GM12878 (cell line): Measurements from ENCODE around the gene FAM187B. TPM values are rescaled to one million over a fixed set of nuclear protein-coding genes. Genes with fewer than 3 reads are reported as not detected.

Experiments used
- BRCA1 ChIP-seq: IDR thresholded peaks from 2 replicates; pipeline ENCODE4 v1.6.1; 2011; ENCODE audit warnings: low read depth, low read length, improper control_type of control experiment
- DPF2 ChIP-seq: fragments of 450-650 bp; IDR thresholded peaks from 2 replicates; pipeline ENCODE4 v1.6.1; 2017; ENCODE audit warnings: mild to moderate bottlenecking
- HDAC6 ChIP-seq: fragments of 200-600 bp; sonication (generic); IDR thresholded peaks from one replicate; pipeline ENCODE4 v1.8.0; 2017; ENCODE audit warnings: antibody characterized with exemption; ENCODE audit not compliant: unreplicated experiment
- JUNB ChIP-seq: IDR thresholded peaks from 2 replicates; pipeline ENCODE4 v1.6.1; 2016; ENCODE audit warnings: antibody characterized with exemption, mild to moderate bottlenecking
- SIN3A ChIP-seq: IDR thresholded peaks from 2 replicates; pipeline ENCODE4 v1.6.1; 2012; ENCODE audit warnings: low read depth, low read length, improper control_type of control experiment
- SMARCA5 ChIP-seq: fragments of 450-650 bp; IDR thresholded peaks from 2 replicates; pipeline ENCODE4 v1.6.1; 2017; ENCODE audit warnings: mild to moderate bottlenecking
- SRF ChIP-seq, 2 experiments: IDR thresholded peaks; 2 replicates each; pipeline ENCODE4 v1.6.1; 2011; ENCODE audit warnings: low read depth in 2 of 2, low read length in 2 of 2, mild to moderate bottlenecking in 1 of 2, moderate library complexity in 1 of 2
- TBL1XR1 ChIP-seq: IDR thresholded peaks from 2 replicates; pipeline ENCODE4 v1.6.1; 2012; ENCODE audit warnings: low read depth, low read length, improper control_type of control experiment
- TCF12 ChIP-seq: IDR thresholded peaks from 2 replicates; pipeline ENCODE4 v1.6.1; 2011; ENCODE audit warnings: low read depth, mild to moderate bottlenecking, low read length
- YBX1 ChIP-seq: fragments of 450-650 bp; IDR thresholded peaks from 2 replicates; pipeline ENCODE4 v1.6.1; 2016; ENCODE audit warnings: antibody characterized with exemption
- ZNF274 ChIP-seq: IDR thresholded peaks from one replicate; pipeline ENCODE4 v1.8.0; 2011; ENCODE audit not compliant: insufficient read length, insufficient read depth
- polyA plus RNA-seq, 11 experiments: library from polyadenylated mRNA; depleted of rRNA in 4 of 11; unstranded in 6 of 11; stranded (reverse) in 5 of 11; fragments of >200 nt; fragmentation: Nextera tagmentation in 4 of 11; fragmentation: Illumina TruSeq in 1 of 11; extraction: Ambion mirVana in 4 of 11; extraction: Trizol in 1 of 11; gene quantifications; 1 replicate in 1 of 11; 2 replicates in 10 of 11; pipeline versions ENCODE4 v1.2.1 to v1.2.3, GENCODE V29; 2011 to 2016; ENCODE audit warnings: inconsistent platforms in 2 of 11, missing spikeins in 2 of 11, low read depth in 1 of 11
- total RNA-seq, 4 experiments: library from RNA; depleted of rRNA in 3 of 4; stranded (reverse); fragments of >200 nt in 3 of 4; fragmentation: Illumina TruSeq in 1 of 4; extraction: Trizol in 1 of 4; gene quantifications; 2 replicates each; pipeline versions ENCODE4 v1.2.1 to v1.2.3, GENCODE V29; 2013 to 2021
- TF ChIP-seq, protein P1 (sequence below): IDR thresholded peaks from 2 replicates; pipeline ENCODE4 v1.6.1; 2012; ENCODE audit warnings: improper control_type of control experiment, low read depth, low read length; ENCODE audit not compliant: insufficient replicate concordance
- TF ChIP-seq, protein P2 (sequence below): IDR thresholded peaks from 2 replicates; pipeline ENCODE4 v1.6.1; 2011; ENCODE audit warnings: low read depth, mild to moderate bottlenecking, low read length, moderate library complexity, borderline replicate concordance; ENCODE audit errors: extremely low read depth
- TF ChIP-seq, protein P3 (sequence below): fragments of 450-650 bp; IDR thresholded peaks from 2 replicates; pipeline ENCODE4 v1.6.1; 2017; ENCODE audit warnings: mild to moderate bottlenecking, moderate library complexity
- TF ChIP-seq, protein P4 (sequence below): fragments of 450-650 bp; IDR thresholded peaks from 2 replicates; pipeline ENCODE4 v1.6.1; 2016; ENCODE audit warnings: mild to moderate bottlenecking
- TF ChIP-seq, protein P5 (sequence below): IDR thresholded peaks from 2 replicates; pipeline ENCODE4 v1.6.1; 2011; ENCODE audit warnings: mild to moderate bottlenecking, low read depth, low read length, moderate library complexity; ENCODE audit not compliant: insufficient replicate concordance

The FAM187B gene
- total and polyA plus RNA-seq, 10 of the 15 experiments (the other 5 are each of a cell fraction or from before 2014, with no cell fraction given): 0.05 TPM; not detected in 9

DNA sequence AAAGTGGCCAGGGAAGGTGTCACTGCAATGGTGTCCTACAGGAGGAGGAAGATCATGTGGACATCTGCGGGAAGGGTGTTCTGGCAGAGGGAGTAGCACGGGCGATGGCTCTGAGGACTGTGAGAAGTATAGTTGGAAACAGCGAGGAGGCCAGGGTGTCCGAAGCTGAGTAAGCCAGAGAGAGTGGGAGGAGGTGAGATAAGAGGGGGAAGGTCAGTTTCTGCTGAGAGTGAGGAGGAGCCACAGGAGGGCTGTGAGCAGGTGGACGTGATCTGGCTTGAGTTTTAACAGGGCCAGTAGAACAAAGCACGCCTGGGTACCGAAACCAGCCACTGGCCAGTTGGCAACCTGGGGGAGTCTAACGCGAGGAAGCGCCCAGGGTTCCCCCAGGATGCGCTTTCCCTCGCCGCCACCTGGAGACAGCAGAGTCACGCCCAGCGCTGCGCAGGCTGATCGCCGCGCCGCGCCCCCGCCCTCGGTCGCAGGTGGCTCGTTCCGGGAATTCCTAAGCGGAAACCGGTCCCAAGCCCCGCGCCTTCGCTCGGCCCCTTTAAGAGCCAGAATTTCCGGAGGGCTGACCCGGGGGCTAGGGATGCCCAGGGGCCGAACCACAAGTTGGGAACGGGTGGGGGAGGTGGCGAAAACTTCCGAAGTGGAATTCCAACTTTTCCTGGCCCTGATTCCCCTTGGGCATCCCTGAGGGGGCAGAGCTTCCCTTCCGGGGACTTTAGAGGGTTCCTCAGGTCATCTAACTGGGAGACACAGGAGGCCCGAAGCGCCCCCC lies 19.2 kb upstream of the FAM187B start (continued):
- TF ChIP-seq, protein P1, sequence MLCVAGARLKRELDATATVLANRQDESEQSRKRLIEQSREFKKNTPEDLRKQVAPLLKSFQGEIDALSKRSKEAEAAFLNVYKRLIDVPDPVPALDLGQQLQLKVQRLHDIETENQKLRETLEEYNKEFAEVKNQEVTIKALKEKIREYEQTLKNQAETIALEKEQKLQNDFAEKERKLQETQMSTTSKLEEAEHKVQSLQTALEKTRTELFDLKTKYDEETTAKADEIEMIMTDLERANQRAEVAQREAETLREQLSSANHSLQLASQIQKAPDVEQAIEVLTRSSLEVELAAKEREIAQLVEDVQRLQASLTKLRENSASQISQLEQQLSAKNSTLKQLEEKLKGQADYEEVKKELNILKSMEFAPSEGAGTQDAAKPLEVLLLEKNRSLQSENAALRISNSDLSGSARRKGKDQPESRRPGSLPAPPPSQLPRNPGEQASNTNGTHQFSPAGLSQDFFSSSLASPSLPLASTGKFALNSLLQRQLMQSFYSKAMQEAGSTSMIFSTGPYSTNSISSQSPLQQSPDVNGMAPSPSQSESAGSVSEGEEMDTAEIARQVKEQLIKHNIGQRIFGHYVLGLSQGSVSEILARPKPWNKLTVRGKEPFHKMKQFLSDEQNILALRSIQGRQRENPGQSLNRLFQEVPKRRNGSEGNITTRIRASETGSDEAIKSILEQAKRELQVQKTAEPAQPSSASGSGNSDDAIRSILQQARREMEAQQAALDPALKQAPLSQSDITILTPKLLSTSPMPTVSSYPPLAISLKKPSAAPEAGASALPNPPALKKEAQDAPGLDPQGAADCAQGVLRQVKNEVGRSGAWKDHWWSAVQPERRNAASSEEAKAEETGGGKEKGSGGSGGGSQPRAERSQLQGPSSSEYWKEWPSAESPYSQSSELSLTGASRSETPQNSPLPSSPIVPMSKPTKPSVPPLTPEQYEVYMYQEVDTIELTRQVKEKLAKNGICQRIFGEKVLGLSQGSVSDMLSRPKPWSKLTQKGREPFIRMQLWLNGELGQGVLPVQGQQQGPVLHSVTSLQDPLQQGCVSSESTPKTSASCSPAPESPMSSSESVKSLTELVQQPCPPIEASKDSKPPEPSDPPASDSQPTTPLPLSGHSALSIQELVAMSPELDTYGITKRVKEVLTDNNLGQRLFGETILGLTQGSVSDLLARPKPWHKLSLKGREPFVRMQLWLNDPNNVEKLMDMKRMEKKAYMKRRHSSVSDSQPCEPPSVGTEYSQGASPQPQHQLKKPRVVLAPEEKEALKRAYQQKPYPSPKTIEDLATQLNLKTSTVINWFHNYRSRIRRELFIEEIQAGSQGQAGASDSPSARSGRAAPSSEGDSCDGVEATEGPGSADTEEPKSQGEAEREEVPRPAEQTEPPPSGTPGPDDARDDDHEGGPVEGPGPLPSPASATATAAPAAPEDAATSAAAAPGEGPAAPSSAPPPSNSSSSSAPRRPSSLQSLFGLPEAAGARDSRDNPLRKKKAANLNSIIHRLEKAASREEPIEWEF: no peak
- TF ChIP-seq TBL1XR1 (no peak; the same call in 1 of the 2 replicates), JUNB (no peak), YBX1 (no peak), SRF (IDR thresholded peaks at IDR 0.05; ENCODE audit: low read depth in 2 of 2, low read length in 2 of 2) (no peak), TCF12 (0 out of 2 replicates have a peak, but pooled peaks have one; percentile 10), ZNF274 (no peak), DPF2 (0 out of 2 replicates have a peak, but pooled peaks have one; percentile 49), SIN3A (no peak), BRCA1 (0 out of 2 replicates have a peak, but pooled peaks have one; percentile 25), SMARCA5 (no peak; the same call in 1 of the 2 replicates), HDAC6 (no peak)
- TF ChIP-seq, protein P2, sequence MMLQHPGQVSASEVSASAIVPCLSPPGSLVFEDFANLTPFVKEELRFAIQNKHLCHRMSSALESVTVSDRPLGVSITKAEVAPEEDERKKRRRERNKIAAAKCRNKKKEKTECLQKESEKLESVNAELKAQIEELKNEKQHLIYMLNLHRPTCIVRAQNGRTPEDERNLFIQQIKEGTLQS: no peak
- TF ChIP-seq, protein P3, sequence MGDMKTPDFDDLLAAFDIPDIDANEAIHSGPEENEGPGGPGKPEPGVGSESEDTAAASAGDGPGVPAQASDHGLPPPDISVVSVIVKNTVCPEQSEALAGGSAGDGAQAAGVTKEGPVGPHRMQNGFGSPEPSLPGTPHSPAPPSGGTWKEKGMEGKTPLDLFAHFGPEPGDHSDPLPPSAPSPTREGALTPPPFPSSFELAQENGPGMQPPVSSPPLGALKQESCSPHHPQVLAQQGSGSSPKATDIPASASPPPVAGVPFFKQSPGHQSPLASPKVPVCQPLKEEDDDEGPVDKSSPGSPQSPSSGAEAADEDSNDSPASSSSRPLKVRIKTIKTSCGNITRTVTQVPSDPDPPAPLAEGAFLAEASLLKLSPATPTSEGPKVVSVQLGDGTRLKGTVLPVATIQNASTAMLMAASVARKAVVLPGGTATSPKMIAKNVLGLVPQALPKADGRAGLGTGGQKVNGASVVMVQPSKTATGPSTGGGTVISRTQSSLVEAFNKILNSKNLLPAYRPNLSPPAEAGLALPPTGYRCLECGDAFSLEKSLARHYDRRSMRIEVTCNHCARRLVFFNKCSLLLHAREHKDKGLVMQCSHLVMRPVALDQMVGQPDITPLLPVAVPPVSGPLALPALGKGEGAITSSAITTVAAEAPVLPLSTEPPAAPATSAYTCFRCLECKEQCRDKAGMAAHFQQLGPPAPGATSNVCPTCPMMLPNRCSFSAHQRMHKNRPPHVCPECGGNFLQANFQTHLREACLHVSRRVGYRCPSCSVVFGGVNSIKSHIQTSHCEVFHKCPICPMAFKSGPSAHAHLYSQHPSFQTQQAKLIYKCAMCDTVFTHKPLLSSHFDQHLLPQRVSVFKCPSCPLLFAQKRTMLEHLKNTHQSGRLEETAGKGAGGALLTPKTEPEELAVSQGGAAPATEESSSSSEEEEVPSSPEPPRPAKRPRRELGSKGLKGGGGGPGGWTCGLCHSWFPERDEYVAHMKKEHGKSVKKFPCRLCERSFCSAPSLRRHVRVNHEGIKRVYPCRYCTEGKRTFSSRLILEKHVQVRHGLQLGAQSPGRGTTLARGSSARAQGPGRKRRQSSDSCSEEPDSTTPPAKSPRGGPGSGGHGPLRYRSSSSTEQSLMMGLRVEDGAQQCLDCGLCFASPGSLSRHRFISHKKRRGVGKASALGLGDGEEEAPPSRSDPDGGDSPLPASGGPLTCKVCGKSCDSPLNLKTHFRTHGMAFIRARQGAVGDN: 0 out of 2 replicates have a peak, but pooled peaks have one; percentile 48
- TF ChIP-seq, protein P4, sequence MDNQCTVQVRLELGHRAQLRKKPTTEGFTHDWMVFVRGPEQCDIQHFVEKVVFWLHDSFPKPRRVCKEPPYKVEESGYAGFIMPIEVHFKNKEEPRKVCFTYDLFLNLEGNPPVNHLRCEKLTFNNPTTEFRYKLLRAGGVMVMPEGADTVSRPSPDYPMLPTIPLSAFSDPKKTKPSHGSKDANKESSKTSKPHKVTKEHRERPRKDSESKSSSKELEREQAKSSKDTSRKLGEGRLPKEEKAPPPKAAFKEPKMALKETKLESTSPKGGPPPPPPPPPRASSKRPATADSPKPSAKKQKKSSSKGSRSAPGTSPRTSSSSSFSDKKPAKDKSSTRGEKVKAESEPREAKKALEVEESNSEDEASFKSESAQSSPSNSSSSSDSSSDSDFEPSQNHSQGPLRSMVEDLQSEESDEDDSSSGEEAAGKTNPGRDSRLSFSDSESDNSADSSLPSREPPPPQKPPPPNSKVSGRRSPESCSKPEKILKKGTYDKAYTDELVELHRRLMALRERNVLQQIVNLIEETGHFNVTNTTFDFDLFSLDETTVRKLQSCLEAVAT: peak; percentile 93
- TF ChIP-seq, protein P5, sequence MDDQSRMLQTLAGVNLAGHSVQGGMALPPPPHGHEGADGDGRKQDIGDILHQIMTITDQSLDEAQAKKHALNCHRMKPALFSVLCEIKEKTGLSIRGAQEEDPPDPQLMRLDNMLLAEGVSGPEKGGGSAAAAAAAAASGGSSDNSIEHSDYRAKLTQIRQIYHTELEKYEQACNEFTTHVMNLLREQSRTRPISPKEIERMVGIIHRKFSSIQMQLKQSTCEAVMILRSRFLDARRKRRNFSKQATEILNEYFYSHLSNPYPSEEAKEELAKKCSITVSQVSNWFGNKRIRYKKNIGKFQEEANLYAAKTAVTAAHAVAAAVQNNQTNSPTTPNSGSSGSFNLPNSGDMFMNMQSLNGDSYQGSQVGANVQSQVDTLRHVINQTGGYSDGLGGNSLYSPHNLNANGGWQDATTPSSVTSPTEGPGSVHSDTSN: no peak
